ENCODE data around the gene TUBB. TPM values are rescaled to one million over a fixed set of nuclear protein-coding genes. Genes with fewer than 3 reads are reported as not detected.

The TUBB gene
- total RNA-seq: 566 and 592 TPM in 2 replicates

GRCh38 chr6:30719791-30720737 lies at the start of gene TUBB:
Gene TUBB, plus strand, starts transcription at chr6:30720352. Its CDS starts 155 bp downstream, at chr6:30720507.

GRCh38 chr6:30672445-30673253 lies 47.5 kb upstream of the TUBB start, which contains the start of gene DHX16:
Gene DHX16, minus strand, starts transcription at chr6:30673006. Its CDS starts 165 bp downstream, at chr6:30672841.

GRCh38 chr6:30686009-30686907 lies 33.9 kb upstream of the TUBB start, which contains the start of gene PPP1R18:
Gene PPP1R18, minus strand, starts transcription at chr6:30686645. Its CDS starts 627 bp downstream, at chr6:30686018.

GRCh38 chr6:30690403-30691207 lies 29.5 kb upstream of the TUBB start, which contains the start of gene NRM:
Gene NRM, minus strand, starts transcription at chr6:30690984. Its CDS starts 10 bp downstream, at chr6:30690974.

GRCh38 chr6:30717129-30717844 lies 2.9 kb upstream of the TUBB start, which contains the start of gene MDC1:
Gene MDC1, minus strand, starts transcription at chr6:30717281. Its CDS starts 2,106 bp downstream, at chr6:30715175.

GRCh38 chr6:30742316-30743098 lies 22.4 kb downstream of the TUBB start, which contains the start of gene FLOT1:
Gene FLOT1, minus strand, starts transcription at chr6:30742687. Its CDS starts 498 bp downstream, at chr6:30742189.

GRCh38 chr6:30744054-30744805 lies 24.1 kb downstream of the TUBB start, which contains the start of gene IER3:
Gene IER3, minus strand, starts transcription at chr6:30744547. Its CDS starts 29 bp downstream, at chr6:30744518.

Small RNAs within 50 kb of the gene (small RNA-seq; reads per million reads assigned to genes)
- gene RF00019: not detected
- gene RN7SL353P: not detected

Other genes starting within 250 kb of the TUBB start
- 291 and 298 TPM in 2 replicates for gene HLA-E, start 230.8 kb upstream of the TUBB start, total RNA-seq
- gene GNL1, start 163.9 kb upstream of the TUBB start, total RNA-seq: 53.3 and 53.5 TPM in 2 replicates
- gene PRR3, start 163.1 kb upstream of the TUBB start, total RNA-seq: 5.7 and 8.2 TPM in 2 replicates
- gene ABCF1, start 148.9 kb upstream of the TUBB start, total RNA-seq: 41.1 and 45.6 TPM in 2 replicates
- gene PPP1R10, start 103.1 kb upstream of the TUBB start, total RNA-seq: 43.3 and 56.8 TPM in 2 replicates
- 84.2 and 95.2 TPM in 2 replicates for gene MRPS18B, start 102.5 kb upstream of the TUBB start, total RNA-seq
- 4.6 and 6.3 TPM in 2 replicates for gene ATAT1, start 93.5 kb upstream of the TUBB start, total RNA-seq
- 1.1 and 2.9 TPM in 2 replicates for gene C6orf136, start 73.2 kb upstream of the TUBB start, total RNA-seq
- 22.9 and 23.0 TPM in 2 replicates for gene DHX16, start 47.3 kb upstream of the TUBB start, total RNA-seq
- 47.8 and 67.2 TPM in 2 replicates for gene PPP1R18, start 33.7 kb upstream of the TUBB start, total RNA-seq
- 3.5 and 4.4 TPM in 2 replicates for gene NRM, start 29.4 kb upstream of the TUBB start, total RNA-seq
- 6.8 and 8.4 TPM in 2 replicates for gene MDC1, start 3.1 kb upstream of the TUBB start, total RNA-seq
- 90.3 and 99.3 TPM in 2 replicates for gene FLOT1, start 22.3 kb downstream of the TUBB start, total RNA-seq
- 17.0 and 54.6 TPM in 2 replicates for gene IER3, start 24.2 kb downstream of the TUBB start, total RNA-seq
- 16.7 and 22.2 TPM in 2 replicates for gene DDR1, start 164.2 kb downstream of the TUBB start, total RNA-seq
- 12.3 and 16.5 TPM in 2 replicates for gene GTF2H4, start 187.9 kb downstream of the TUBB start, total RNA-seq
- 10.8 and 14.5 TPM in 2 replicates for gene VARS2, start 193.9 kb downstream of the TUBB start, total RNA-seq
- gene SFTA2, start 211.8 kb downstream of the TUBB start, total RNA-seq: not detected in 2 replicates
- not detected in 2 replicates for gene MUCL3, start 220.6 kb downstream of the TUBB start, total RNA-seq

Measured in articular chondrocyte of knee joint (primary cell).